ENCODE results near the gene TCHH.

- TF ChIP-seq CTCF (IDR thresholded peaks at IDR 0.05) (no peak), ZFX (IDR thresholded peaks at IDR 0.05; ENCODE audit: borderline replicate concordance) (no peak)
Measured at GRCh38 chr1:152107984-152108881, 7.0 kb downstream of the TCHH start.

Measured in 22Rv1 (cell line).